ENCODE results near the gene PFDN4. TPM values are rescaled to one million over a fixed set of nuclear protein-coding genes. Genes with fewer than 3 reads are reported as not detected.

Gene PFDN4
- total and polyA plus RNA-seq, 2 donors (not counting 1 experiment from before 2014, with no cell fraction given), result 9.1 to 16.8 TPM

DNA sequence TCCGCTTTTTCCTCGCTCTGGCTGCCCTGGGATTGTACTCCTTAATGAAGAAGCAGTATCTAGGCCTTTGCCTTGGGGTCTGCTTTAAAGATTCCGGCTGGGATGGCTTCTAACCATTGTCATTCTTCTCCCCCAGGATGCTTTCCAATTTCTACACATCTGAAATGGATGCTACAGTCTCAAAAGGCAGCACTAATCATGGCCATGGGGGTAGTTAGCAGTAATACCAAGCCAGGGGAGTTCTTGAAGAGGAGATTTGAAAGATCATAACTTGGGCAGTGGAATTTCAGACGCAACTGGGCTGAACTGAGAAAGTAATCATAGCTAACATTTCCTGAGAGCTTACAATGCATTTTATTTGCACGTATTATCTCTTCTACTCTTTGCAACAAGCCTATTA is 3.4 kb upstream of the PFDN4 start:
- ChIA-PET POLR2A (no interaction called here), CTCF (interaction anchor here (1.0 kb wide), 1 partner anchor 107 kb away, joined by 3 read pairs; no protein-coding TSS in a partner anchor)
- Histone ChIP-seq H3K79me2 (ENCODE audit: control insufficient read depth, insufficient read depth, low read length) (peaks cover 16% of the 10 kb centered on the region), H3K9ac (ENCODE audit: low read length) (no peak overlapping the region), H3K4me1 (ENCODE audit: control insufficient read depth in 2 of 2, insufficient read depth in 2 of 2, low read length in 2 of 2) (peaks cover 10 to 12% of the 10 kb centered on the region in 2 donors), H3K4me2 (replicated peaks; ENCODE audit: low read depth, low read length, poor library complexity, severe bottlenecking) (no peak overlapping the region), H2AFZ (ENCODE audit: insufficient read depth, low read depth, low read length, poor library complexity, severe bottlenecking) (no peak overlapping the region), H3K36me3 (replicated peaks in 1 of 2; ENCODE audit: control extremely low read depth in 1 of 2, control insufficient read depth in 1 of 2, extremely low read depth in 1 of 2, insufficient read depth in 2 of 2, low read length in 1 of 2) (no peaks in the 10 kb centered on the region), H3K4me3 (ENCODE audit: control extremely low read depth in 1 of 5, extremely low read depth in 1 of 5, insufficient read depth in 1 of 5, low read depth in 2 of 5, low read length in 4 of 5) (no peak overlapping the region), H3K9me3 (ENCODE audit: control extremely low read depth in 1 of 3, control insufficient read depth in 2 of 3, insufficient read depth in 1 of 3, low read length in 2 of 3) (no peaks in the 10 kb centered on the region), H4K20me1 (ENCODE audit: control insufficient read depth, insufficient read depth, low read length, poor library complexity, severe bottlenecking) (peaks cover 4% of the 10 kb centered on the region), H3K27ac (ENCODE audit: low read length in 2 of 2) (no peak overlapping the region), H3K27me3 (replicated peaks in 1 of 4; ENCODE audit: control extremely low read depth in 1 of 4, control insufficient read depth in 3 of 4, insufficient read depth in 4 of 4, low read length in 3 of 4) (no peaks in the 10 kb centered on the region)
- no peak for ATAC-seq (ENCODE audit: low read depth)
- Mint-ChIP-seq H3K27ac (no peak overlapping the region), H3K27me3 (no peaks in the 10 kb centered on the region), H3K9me3 (ENCODE audit: insufficient read depth) (no peaks in the 10 kb centered on the region), H3K4me1 (peaks cover 15% of the 10 kb centered on the region), H3K4me3 (no peak overlapping the region)
- no peak for DNase-seq
- intact Hi-C loops (cut with micrococcal nuclease), result loop anchor here (10.0 kb wide), 1 partner anchor 630 kb away; no protein-coding TSS in a partner anchor
- 93% methylated on average over 3 of the region's 5 CpGs for WGBS (ENCODE audit: insufficient coverage)
- TF ChIP-seq, protein P1, sequence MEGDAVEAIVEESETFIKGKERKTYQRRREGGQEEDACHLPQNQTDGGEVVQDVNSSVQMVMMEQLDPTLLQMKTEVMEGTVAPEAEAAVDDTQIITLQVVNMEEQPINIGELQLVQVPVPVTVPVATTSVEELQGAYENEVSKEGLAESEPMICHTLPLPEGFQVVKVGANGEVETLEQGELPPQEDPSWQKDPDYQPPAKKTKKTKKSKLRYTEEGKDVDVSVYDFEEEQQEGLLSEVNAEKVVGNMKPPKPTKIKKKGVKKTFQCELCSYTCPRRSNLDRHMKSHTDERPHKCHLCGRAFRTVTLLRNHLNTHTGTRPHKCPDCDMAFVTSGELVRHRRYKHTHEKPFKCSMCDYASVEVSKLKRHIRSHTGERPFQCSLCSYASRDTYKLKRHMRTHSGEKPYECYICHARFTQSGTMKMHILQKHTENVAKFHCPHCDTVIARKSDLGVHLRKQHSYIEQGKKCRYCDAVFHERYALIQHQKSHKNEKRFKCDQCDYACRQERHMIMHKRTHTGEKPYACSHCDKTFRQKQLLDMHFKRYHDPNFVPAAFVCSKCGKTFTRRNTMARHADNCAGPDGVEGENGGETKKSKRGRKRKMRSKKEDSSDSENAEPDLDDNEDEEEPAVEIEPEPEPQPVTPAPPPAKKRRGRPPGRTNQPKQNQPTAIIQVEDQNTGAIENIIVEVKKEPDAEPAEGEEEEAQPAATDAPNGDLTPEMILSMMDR (IDR thresholded peaks at IDR 0.05), result no peak
- no peak for TF ChIP-seq EZH2 (IDR thresholded peaks at IDR 0.05; ENCODE audit: borderline replicate concordance, insufficient read depth, low read depth, low read length, poor library complexity, severe bottlenecking)

DNA sequence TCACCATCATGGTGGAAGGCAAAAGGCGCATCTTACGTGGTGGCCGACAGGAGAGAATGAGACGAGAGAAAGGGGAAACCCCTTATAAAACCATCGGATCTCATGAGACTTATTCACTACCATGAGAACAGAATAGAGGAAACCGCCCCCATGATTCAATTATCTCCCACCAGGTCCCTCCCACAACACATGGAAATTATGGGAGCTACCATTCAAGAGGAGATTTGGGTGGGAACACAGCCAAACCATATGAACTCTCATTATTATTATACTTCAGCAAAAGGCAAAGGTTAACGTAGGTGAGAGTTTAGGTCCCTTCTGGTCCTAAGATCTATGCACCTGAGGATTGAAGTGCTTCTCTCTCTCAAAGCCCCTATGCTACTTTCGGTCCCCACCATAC is 2.4 kb upstream of the PFDN4 start:
- 83% methylated on average over 1 of the region's 8 CpGs for WGBS (ENCODE audit: insufficient coverage)
- no peaks in the 10 kb centered on the region for H3K9me3 ChIP-seq (ENCODE audit: control extremely low read depth in 1 of 3, control insufficient read depth in 2 of 3, insufficient read depth in 1 of 3, low read length in 2 of 3)
- Mint-ChIP-seq H3K27ac (no peak overlapping the region), H3K27me3 (no peaks in the 10 kb centered on the region), H3K4me3 (no peak overlapping the region), H3K4me1 (peaks cover 23% of the 10 kb centered on the region), H3K9me3 (ENCODE audit: insufficient read depth) (no peaks in the 10 kb centered on the region)
- no peak overlapping the region for H2AFZ ChIP-seq (ENCODE audit: insufficient read depth, low read depth, low read length, poor library complexity, severe bottlenecking)
- ChIA-PET CTCF (interaction anchor here (1.0 to 1.1 kb wide), 2 partner anchors 102 to 108 kb away, joined by 3 to 4 read pairs; no protein-coding TSS in a partner anchor), POLR2A (no interaction called here)
- H3K9ac ChIP-seq (ENCODE audit: low read length), result no peak overlapping the region
- H3K36me3 ChIP-seq (replicated peaks in 1 of 2; ENCODE audit: control extremely low read depth in 1 of 2, control insufficient read depth in 1 of 2, extremely low read depth in 1 of 2, insufficient read depth in 2 of 2, low read length in 1 of 2), result no peaks in the 10 kb centered on the region
- intact Hi-C loops (cut with micrococcal nuclease), result loop anchor here (10.0 kb wide), 1 partner anchor 631 kb away; no protein-coding TSS in a partner anchor
- no peak overlapping the region for H3K27ac ChIP-seq (ENCODE audit: low read length in 2 of 2)
- H4K20me1 ChIP-seq (ENCODE audit: control insufficient read depth, insufficient read depth, low read length, poor library complexity, severe bottlenecking), result peaks cover 13% of the 10 kb centered on the region
- H3K4me3 ChIP-seq (ENCODE audit: control extremely low read depth in 1 of 5, extremely low read depth in 1 of 5, insufficient read depth in 1 of 5, low read depth in 2 of 5, low read length in 4 of 5), result no peak overlapping the region
- peaks cover 11 to 12% of the 10 kb centered on the region in 2 donors for H3K4me1 ChIP-seq (ENCODE audit: control insufficient read depth in 2 of 2, insufficient read depth in 2 of 2, low read length in 2 of 2)
- peaks cover 25% of the 10 kb centered on the region for H3K79me2 ChIP-seq (ENCODE audit: control insufficient read depth, insufficient read depth, low read length)
- ATAC-seq (ENCODE audit: low read depth) (no peak), DNase-seq (no peak)
- TF ChIP-seq, protein P1 (IDR thresholded peaks at IDR 0.05), result no peak
- TF ChIP-seq EZH2 (IDR thresholded peaks at IDR 0.05; ENCODE audit: borderline replicate concordance, insufficient read depth, low read depth, low read length, poor library complexity, severe bottlenecking), result no peak
- H3K27me3 ChIP-seq (replicated peaks in 1 of 4; ENCODE audit: control extremely low read depth in 1 of 4, control insufficient read depth in 3 of 4, insufficient read depth in 4 of 4, low read length in 3 of 4), result no peaks in the 10 kb centered on the region
- H3K4me2 ChIP-seq (replicated peaks; ENCODE audit: low read depth, low read length, poor library complexity, severe bottlenecking), result no peak overlapping the region
